GM12864 (cell line): ENCODE results near the gene SRRM4.

Experiments used
- DNase-seq: peaks from one replicate; pipeline ENCODE4 v3.0.0-alpha.2; 2011; ENCODE audit warnings: low read depth
- H3K4me3 ChIP-seq: 2 replicates; pipeline ENCODE4 v1.5.1; 2011; ENCODE audit warnings: mild to moderate bottlenecking, low read depth, low read length, control low read depth
- TF ChIP-seq, protein P1 (sequence below): IDR thresholded peaks from 2 replicates; pipeline ENCODE4 v1.5.1; 2011; ENCODE audit warnings: low read depth, mild to moderate bottlenecking, moderate library complexity, low read length, control low read depth, inconsistent platforms; ENCODE audit errors: missing control alignments

Gene SRRM4

DNA sequence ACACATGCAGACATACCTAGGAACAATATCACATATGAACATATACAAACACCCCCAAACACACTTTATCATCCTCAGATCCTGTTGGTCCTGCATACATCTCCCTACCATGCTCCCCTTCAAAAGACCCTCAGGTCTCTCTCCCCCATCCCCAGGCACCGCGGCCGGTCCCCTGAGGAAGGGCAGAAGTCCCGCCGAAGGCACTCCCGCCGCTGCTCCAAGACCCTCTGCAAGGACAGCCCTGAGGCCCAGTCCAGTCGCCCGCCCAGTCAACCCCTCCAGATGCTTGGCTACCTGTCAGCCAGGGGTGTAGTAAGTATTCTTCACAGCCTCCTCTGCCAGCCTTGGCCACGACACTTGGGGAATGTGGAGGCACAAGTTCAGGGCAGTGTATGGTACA is 149.2 kb downstream of the SRRM4 start:
- H3K4me3 ChIP-seq, result no peak overlapping the region
- no peak for DNase-seq
- TF ChIP-seq, protein P1, sequence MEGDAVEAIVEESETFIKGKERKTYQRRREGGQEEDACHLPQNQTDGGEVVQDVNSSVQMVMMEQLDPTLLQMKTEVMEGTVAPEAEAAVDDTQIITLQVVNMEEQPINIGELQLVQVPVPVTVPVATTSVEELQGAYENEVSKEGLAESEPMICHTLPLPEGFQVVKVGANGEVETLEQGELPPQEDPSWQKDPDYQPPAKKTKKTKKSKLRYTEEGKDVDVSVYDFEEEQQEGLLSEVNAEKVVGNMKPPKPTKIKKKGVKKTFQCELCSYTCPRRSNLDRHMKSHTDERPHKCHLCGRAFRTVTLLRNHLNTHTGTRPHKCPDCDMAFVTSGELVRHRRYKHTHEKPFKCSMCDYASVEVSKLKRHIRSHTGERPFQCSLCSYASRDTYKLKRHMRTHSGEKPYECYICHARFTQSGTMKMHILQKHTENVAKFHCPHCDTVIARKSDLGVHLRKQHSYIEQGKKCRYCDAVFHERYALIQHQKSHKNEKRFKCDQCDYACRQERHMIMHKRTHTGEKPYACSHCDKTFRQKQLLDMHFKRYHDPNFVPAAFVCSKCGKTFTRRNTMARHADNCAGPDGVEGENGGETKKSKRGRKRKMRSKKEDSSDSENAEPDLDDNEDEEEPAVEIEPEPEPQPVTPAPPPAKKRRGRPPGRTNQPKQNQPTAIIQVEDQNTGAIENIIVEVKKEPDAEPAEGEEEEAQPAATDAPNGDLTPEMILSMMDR, result no peak

DNA sequence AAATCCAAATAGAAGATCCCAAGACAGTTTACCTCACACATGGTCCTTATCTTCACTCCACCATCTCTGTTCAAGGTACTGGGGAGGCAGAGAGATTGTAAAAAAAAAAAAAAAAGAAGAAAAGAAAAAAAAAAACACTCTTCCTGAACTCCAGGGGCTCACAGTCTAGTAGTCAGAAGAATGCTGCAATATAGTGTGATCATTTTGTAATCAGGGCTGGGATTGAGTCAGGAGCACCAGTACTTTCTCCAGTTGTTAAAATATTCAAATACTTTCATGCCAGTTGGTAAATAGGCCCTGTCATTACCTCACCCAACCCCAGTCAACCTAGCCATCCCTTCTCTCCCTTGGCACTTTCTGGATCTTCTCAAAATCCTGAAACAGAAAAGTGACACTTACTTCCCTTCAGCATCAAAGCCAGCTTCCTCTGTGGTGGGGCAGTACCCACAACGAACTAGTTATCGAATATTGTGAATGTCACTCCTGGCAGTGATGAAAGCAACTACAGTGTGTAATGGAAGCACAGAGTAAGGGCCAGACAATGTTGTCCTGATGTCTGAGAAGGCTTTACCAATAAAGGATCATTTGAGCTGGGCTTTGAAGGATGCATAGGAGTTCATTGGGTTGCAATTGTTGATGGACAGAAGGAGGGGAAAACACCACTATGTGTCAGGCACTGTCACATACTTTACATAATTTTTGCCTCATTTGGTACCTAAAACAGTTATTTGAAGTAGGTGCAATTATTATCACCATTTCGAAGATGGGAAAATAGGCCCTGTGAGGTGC is 153.1 kb downstream of the SRRM4 start:
- TF ChIP-seq, protein P1, result no peak
- no peak for DNase-seq
- H3K4me3 ChIP-seq, result no peak overlapping the region

DNA sequence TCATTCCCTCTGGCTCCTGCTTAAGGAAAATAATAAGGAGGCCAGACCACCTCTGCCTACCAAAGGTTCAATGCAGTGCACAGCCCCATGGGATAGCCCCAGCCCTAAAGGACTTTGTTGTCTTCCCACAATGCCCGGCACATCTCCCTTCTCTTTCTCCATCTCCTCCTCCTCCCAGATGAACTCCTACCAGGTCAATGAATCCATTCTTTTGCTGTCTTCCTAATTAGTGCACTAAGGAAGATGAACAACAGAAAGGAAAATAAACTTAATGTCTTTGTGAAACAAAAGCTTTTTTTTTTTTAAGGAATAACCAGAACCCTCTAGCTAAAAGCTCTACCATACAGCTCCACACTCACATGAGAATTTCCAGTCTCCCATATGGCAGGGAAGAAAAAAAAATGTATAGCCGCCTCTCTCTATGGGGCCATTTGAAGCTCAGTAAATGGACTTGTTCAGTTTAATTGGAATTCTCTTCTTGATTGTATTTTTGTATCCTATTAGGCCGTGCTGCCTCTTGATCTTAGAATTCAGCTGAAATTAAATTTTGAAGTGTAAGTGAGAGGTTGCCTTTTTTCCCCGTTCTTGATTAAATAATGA is 155.6 kb downstream of the SRRM4 start:
- no peak overlapping the region for H3K4me3 ChIP-seq
- TF ChIP-seq, protein P1, result no peak
- no peak for DNase-seq

DNA sequence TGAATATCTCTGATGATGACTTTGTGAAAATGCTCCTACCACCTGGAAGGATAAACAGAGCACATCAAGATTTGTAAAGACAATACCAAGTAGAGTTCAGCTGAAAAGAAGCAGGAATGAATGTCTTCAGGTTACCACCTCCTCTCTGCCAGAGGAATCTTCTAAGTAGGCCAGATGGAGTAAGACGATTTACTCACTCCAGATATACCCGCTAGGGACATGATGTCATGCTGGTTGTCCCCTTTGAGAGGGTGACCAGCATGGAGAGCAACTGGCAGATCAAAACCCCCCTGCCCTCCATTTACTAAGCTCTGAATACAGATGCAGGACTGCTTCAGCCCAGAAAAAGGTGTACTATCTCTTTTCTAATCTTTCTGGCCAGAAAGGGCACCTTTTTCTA is 158.1 kb downstream of the SRRM4 start:
- TF ChIP-seq, protein P1, result no peak
- no peak overlapping the region for H3K4me3 ChIP-seq
- DNase-seq, result no peak

DNA sequence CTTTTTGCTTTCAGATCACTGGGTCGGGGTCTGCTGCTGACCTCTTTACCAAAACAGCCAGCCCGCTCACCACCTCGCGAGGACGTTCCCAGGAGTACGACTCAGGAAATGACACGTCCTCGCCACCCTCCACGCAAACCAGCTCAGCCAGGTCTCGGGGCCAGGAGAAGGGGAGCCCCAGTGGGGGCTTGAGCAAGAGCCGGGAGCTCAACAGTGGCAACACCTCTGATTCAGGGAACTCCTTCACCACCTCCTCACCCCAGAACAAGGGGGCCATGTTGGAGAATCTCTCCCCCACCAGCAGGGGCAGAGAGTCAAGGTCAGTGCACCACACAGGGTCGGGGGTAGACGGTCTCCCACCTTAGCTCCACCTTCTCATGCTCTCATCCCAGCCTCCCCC is 164.0 kb downstream of the SRRM4 start:
- DNase-seq, result no peak
- TF ChIP-seq, protein P1, result no peak
- no peak overlapping the region for H3K4me3 ChIP-seq

DNA sequence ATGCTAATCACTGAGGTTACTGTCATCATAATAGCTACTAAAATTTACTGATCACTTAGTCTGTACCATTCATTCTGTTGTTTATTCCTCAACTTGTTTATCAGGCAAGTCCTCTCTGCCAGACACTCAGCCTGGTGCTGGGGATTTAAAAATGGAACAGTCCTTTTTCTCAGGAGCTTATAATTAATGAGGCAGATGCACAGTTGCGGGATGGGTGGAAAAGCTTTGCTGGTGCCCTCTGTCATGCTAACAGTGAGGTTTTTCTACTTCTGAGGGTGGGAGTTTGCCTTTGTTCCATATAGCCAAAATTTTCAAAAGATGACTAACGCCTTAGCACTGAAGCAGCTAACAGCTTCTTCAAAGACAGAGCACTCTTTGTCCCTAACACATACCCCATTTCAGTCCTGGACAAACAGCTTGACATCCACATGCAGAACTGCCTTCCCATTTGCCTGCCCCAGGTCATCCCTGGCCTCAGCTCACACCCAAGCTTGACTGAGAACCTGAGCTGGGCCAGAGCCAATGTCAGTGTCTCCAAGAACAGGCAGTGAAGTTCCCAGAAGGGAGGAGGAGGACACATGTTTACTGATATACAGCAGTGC is 166.6 kb downstream of the SRRM4 start:
- DNase-seq, result no peak
- TF ChIP-seq, protein P1, result no peak
- H3K4me3 ChIP-seq, result no peak overlapping the region
